Endothelial cell of umbilical vein (primary cell): ENCODE results near the gene TSPAN9. TPM values are rescaled to one million over a fixed set of nuclear protein-coding genes. Genes with fewer than 3 reads are reported as not detected.

Experiments
- BruUV-seq: library from RNA; stranded (reverse); fragments of 400-500 nt; replicated peaks from 2 replicates; lab custom pipeline; 2021; lab: Mats Ljungman, UMichigan
- CTCF ChIA-PET: fragments of 300-600, 350-600 bp; sonication (Branson Sonifier 250); formaldehyde crosslinking; loops from one replicate; lab custom pipeline; 2021; ENCODE audit warnings: antibody characterized with exemption, inconsistent platforms; lab: Charles Lee
- POLR2A ChIA-PET: fragments of 300-600, 350-600 bp; sonication (Branson Sonifier 250); formaldehyde crosslinking; loops from one replicate; lab custom pipeline; 2021; ENCODE audit warnings: antibody characterized with exemption, inconsistent platforms; lab: Charles Lee
- DNase-seq: peaks from one replicate; pipeline ENCODE4 v3.0.0-alpha.2; 2011; ENCODE audit warnings: low read depth, low spot score
- FAIRE-seq: peaks from 2 replicates; lab custom pipeline; 2011; peaks lifted over from hg19 to GRCh38; lab: Jason Lieb, UNC
- H2AFZ ChIP-seq: 2 replicates; pipeline ENCODE4 v1.6.0; 2012; ENCODE audit warnings: low read depth, low read length, control low read depth, inconsistent platforms
- H3K27ac ChIP-seq: 2 replicates; pipeline ENCODE4 v1.5.1; 2011; ENCODE audit warnings: low read depth, mild to moderate bottlenecking, control low read depth, low read length, moderate library complexity; ENCODE audit not compliant: insufficient read depth
- H3K27me3 ChIP-seq, 2 experiments: 2 replicates each; pipeline versions ENCODE4 v1.6.0 to v1.6.1; 2011; ENCODE audit warnings: low read length in 2 of 2, mixed read lengths in 1 of 2; ENCODE audit not compliant: control insufficient read depth in 2 of 2, insufficient read depth in 2 of 2
- H3K36me3 ChIP-seq, 2 experiments: 2 replicates in 1 of 2; 3 replicates in 1 of 2; pipeline ENCODE4 v1.5.1; 2011; ENCODE audit warnings: low read length in 2 of 2, mild to moderate bottlenecking in 1 of 2, moderate library complexity in 1 of 2; ENCODE audit not compliant: control insufficient read depth in 2 of 2, insufficient read depth in 2 of 2; ENCODE audit errors: extremely low read depth in 1 of 2
- H3K4me1 ChIP-seq: 3 replicates; pipeline ENCODE4 v1.5.1; 2011; ENCODE audit warnings: mild to moderate bottlenecking, low read length; ENCODE audit not compliant: control insufficient read depth, insufficient read depth; ENCODE audit errors: extremely low read depth
- H3K4me2 ChIP-seq: 2 replicates; pipeline ENCODE4 v1.6.1; 2011; ENCODE audit warnings: low read length, control low read depth, mixed read lengths; ENCODE audit not compliant: insufficient read depth
- H3K4me3 ChIP-seq, 3 experiments: fragments of 200-600 bp in 1 of 3; sonication (generic), shearing (Covaris generic) in 1 of 3; replicated peaks in 1 of 3; 2 replicates each; pipeline ENCODE4 v1.5.1; 2011 to 2016; ENCODE audit warnings: control low read depth in 3 of 3, low read length in 3 of 3, mild to moderate bottlenecking in 2 of 3, inconsistent platforms in 1 of 3, low read depth in 1 of 3, moderate library complexity in 1 of 3; ENCODE audit not compliant: insufficient read depth in 1 of 3
- H3K79me2 ChIP-seq: 2 replicates; pipeline ENCODE4 v1.6.0; 2012; ENCODE audit warnings: low read length, inconsistent platforms; ENCODE audit not compliant: control insufficient read depth, insufficient read depth
- H3K9ac ChIP-seq: replicated peaks from 2 replicates; pipeline ENCODE3; 2011; ENCODE audit warnings: low read length, control low read depth; ENCODE audit not compliant: insufficient read depth; ENCODE audit errors: extremely low read depth
- H3K9me1 ChIP-seq: replicated peaks from 3 replicates; pipeline ENCODE4 v1.6.0; 2011; ENCODE audit warnings: mild to moderate bottlenecking, low read length; ENCODE audit not compliant: control insufficient read depth, insufficient read depth; ENCODE audit errors: extremely low read depth
- H3K9me3 ChIP-seq: replicated peaks from 2 replicates; pipeline ENCODE4 v1.5.1; 2012; ENCODE audit warnings: low read length, inconsistent platforms; ENCODE audit not compliant: control insufficient read depth, insufficient read depth
- H4K20me1 ChIP-seq: replicated peaks from 2 replicates; pipeline ENCODE3; 2011; ENCODE audit warnings: mild to moderate bottlenecking, low read length; ENCODE audit not compliant: control insufficient read depth, insufficient read depth; ENCODE audit errors: extremely low read depth
- CTCF ChIP-seq, 2 donors: IDR thresholded peaks; 1 replicate in 1 of 2; 2 replicates in 1 of 2; pipeline ENCODE4 v1.5.1; 2011; ENCODE audit warnings: low read length in 2 of 2, mild to moderate bottlenecking in 2 of 2, moderate library complexity in 2 of 2, control low read depth in 1 of 2, inconsistent platforms in 1 of 2, low read depth in 1 of 2; ENCODE audit not compliant: insufficient read depth in 1 of 2; ENCODE audit errors: extremely low read depth in 1 of 2
- EZH2 ChIP-seq: IDR thresholded peaks from 2 replicates; pipeline ENCODE4 v1.6.1; 2012; ENCODE audit warnings: borderline replicate concordance, low read depth, mild to moderate bottlenecking, moderate library complexity, low read length, inconsistent platforms; ENCODE audit not compliant: severe bottlenecking
- FOS ChIP-seq: IDR thresholded peaks from 2 replicates; pipeline ENCODE4 v1.6.1; 2011; ENCODE audit warnings: mild to moderate bottlenecking, low read length, moderate library complexity, borderline replicate concordance; ENCODE audit not compliant: insufficient read depth
- GATA2 ChIP-seq: IDR thresholded peaks from 2 replicates; pipeline ENCODE4 v1.7.0; 2011; ENCODE audit warnings: low read depth, mild to moderate bottlenecking, moderate library complexity, mixed read lengths, low read length; ENCODE audit not compliant: insufficient read length, insufficient read depth
- JUN ChIP-seq: IDR thresholded peaks from 2 replicates; pipeline ENCODE4 v1.6.1; 2011; ENCODE audit warnings: borderline replicate concordance, low read depth; ENCODE audit not compliant: insufficient read length, insufficient read depth
- MAX ChIP-seq: IDR thresholded peaks from 2 replicates; pipeline ENCODE4 v1.6.1; 2011; ENCODE audit not compliant: insufficient read depth, insufficient read length
- MYC ChIP-seq: IDR thresholded peaks from one replicate; pipeline ENCODE4 v1.6.1; 2011; ENCODE audit warnings: mild to moderate bottlenecking, low read depth, low read length
- POLR2A ChIP-seq: IDR thresholded peaks from 2 replicates; pipeline ENCODE4 v1.6.1; 2012; ENCODE audit warnings: low read depth, mild to moderate bottlenecking, control low read depth, low read length
- POLR2AphosphoS5 ChIP-seq: IDR thresholded peaks from 2 replicates; pipeline ENCODE4 v1.6.1; 2012; ENCODE audit warnings: low read depth, mild to moderate bottlenecking, control low read depth, low read length, moderate library complexity; ENCODE audit not compliant: insufficient read depth
- dilution Hi-C: fragments of 300-500 bp; cut with MboI; formaldehyde crosslinking; loops from one replicate; pipeline ENCODE4 v1.15.0; 2019; ENCODE audit warnings: low sequenced_read_pairs; ENCODE audit not compliant: extremely low pct_ligation_motif_present
- intact Hi-C: fragments of 100-400 bp; cut with micrococcal nuclease; formaldehyde crosslinking; loops from one replicate; pipeline ENCODE4 v1.10.0; 2022
- polyA plus RNA-seq, 4 experiments: library from polyadenylated mRNA; depleted of rRNA in 3 of 4; stranded (reverse) in 3 of 4; unstranded in 1 of 4; fragments of >200 nt; gene quantifications; 2 replicates each; pipeline versions ENCODE4 v1.2.1 to v1.2.3, GENCODE V29; 2011 to 2012; ENCODE audit warnings: missing spikeins in 1 of 4
- total RNA-seq: library from RNA; stranded (reverse); gene quantifications from 2 replicates; pipeline ENCODE4 v1.2.3, GENCODE V29; 2021

Gene TSPAN9
- total and polyA plus RNA-seq, 2 donors (not counting 3 experiments of a cell fraction or from before 2014, with no cell fraction given): 43.3 to 66.8 TPM

DNA sequence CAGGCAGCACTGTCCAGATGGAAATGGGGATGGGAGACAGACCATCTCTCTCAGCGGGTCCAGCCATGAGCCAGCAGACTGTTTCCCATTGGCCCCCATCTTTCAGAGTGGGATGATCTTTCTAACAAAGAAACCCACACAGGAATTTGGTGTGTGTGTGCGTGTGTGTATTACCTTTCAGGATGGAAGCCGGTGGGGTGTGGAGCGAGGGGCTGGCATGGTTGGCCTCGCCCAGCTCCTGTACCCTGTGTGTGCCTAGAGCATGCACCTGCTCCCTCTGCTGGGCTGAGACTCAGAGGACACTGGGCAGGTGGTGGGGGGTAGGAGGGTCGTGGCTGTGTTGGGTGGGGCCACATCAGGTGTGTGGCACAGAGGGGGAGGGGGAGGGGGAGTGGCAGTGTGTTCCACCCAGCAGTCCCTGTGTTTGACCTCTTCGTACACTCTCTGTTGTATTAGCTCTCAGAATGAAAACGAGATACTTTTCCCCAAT is 33.0 kb upstream of the TSPAN9 start:
- CTCF ChIA-PET: no interaction called here
- Histone ChIP-seq H3K9me3 (no peaks in the 10 kb centered on the region), H2AFZ (no peak overlapping the region), H3K4me2 (no peak overlapping the region), H4K20me1 (no peaks in the 10 kb centered on the region), H3K27me3 (no peaks in the 10 kb centered on the region), H3K4me1 (no peaks in the 10 kb centered on the region), H3K9me1 (no peaks in the 10 kb centered on the region), H3K27ac (no peak overlapping the region), H3K9ac (no peak overlapping the region), H3K4me3 (no peak overlapping the region), H3K36me3 (no peaks in the 10 kb centered on the region), H3K79me2 (no peaks in the 10 kb centered on the region)
- dilution Hi-C loops: no loop called here
- DNase-seq (no peak), FAIRE-seq (no peak)
- intact Hi-C loops: no loop called here
- TF ChIP-seq POLR2A (no peak), EZH2 (no peak)
- no TSS peak for BruUV-seq
- POLR2A ChIA-PET: no interaction called here

DNA sequence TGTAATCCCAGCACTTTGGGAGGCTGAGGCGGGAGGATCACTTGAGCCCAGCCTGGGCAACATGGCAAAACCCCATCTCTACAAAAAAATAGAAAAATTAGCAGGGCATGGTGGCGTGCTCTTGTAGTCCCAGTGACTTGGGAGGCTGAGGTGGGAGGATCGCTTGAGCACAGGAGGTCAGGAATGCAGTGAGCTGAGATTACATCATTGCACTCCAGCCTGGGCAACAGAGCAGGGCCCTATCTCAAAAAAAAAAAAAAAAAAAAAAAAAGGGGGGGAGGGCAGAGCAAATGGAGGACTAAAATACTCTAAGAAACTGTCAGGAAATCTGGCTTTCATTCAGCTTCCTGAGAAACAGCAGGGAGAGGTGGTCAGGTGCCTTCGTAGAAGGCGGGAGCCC is 31.7 kb upstream of the TSPAN9 start:
- Histone ChIP-seq H3K9me3 (no peaks in the 10 kb centered on the region), H3K27ac (no peak overlapping the region), H3K4me3 (no peak overlapping the region), H3K79me2 (no peaks in the 10 kb centered on the region), H2AFZ (no peak overlapping the region), H3K36me3 (no peaks in the 10 kb centered on the region), H3K27me3 (no peaks in the 10 kb centered on the region), H3K9ac (no peak overlapping the region), H3K4me2 (no peak overlapping the region), H3K4me1 (no peaks in the 10 kb centered on the region), H4K20me1 (no peaks in the 10 kb centered on the region), H3K9me1 (no peaks in the 10 kb centered on the region)
- ChIA-PET POLR2A (no interaction called here), CTCF (interaction anchor here (0.7 to 1.2 kb wide), 2 partner anchors 27 to 160 kb away, joined by 3 to 4 read pairs; no protein-coding TSS in a partner anchor)
- no peak for DNase-seq
- TF ChIP-seq POLR2A: no peak
- no peak for TF ChIP-seq POLR2AphosphoS5
- TF ChIP-seq EZH2: no peak
- no peak for TF ChIP-seq MAX
- no peak for TF ChIP-seq CTCF (IDR thresholded peaks at IDR 0.05; ENCODE audit: extremely low read depth in 1 of 2, insufficient read depth in 1 of 2, low read depth in 1 of 2, low read length in 2 of 2)
- TF ChIP-seq GATA2: no peak
- TF ChIP-seq FOS: no peak
- TF ChIP-seq MYC: no peak
- TF ChIP-seq JUN: no peak
- dilution Hi-C loops: no loop called here
- intact Hi-C loops: no loop called here
- BruUV-seq: no TSS peak
- FAIRE-seq: no peak
